VCaP (cell line): Measurements from ENCODE around the gene IFITM1.
"Not testable (repeated sequence)": the region's sequence is repeated elsewhere in the genome, so short reads cannot be mapped to it uniquely, and the experiment has no call there.

Experiments used
- H3K27ac ChIP-seq: fragments of 450-650 bp; 2 replicates; pipeline ENCODE4 v1.5.1; 2017
- CTCF ChIP-seq: fragments of 450-650 bp; conservative IDR thresholded peaks from 2 replicates; pipeline ENCODE4 v1.5.1; 2017; ENCODE audit warnings: mild to moderate bottlenecking, moderate library complexity

Gene IFITM1

GRCh38 chr11:325796-326591, 12.2 kb downstream of the IFITM1 start:
- no peak for TF ChIP-seq CTCF
- no peak overlapping the region for H3K27ac ChIP-seq

GRCh38 chr11:326592-326841, 12.7 kb downstream of the IFITM1 start:
- H3K27ac ChIP-seq, result no peak overlapping the region

GRCh38 chr11:326842-327580, 13.2 kb downstream of the IFITM1 start:
- no peak for TF ChIP-seq CTCF
- no peak overlapping the region for H3K27ac ChIP-seq

More at GRCh38 chr11:326592-326841, 12.7 kb downstream of the IFITM1 start:
- TF ChIP-seq CTCF, result no peak

- H3K27ac ChIP-seq, result no peak overlapping the region
- TF ChIP-seq CTCF, result no peak
These were observed 13.7 kb downstream of the IFITM1 start for GRCh38 chr11:327581-327923.

- TF ChIP-seq CTCF, result no peak
- H3K27ac ChIP-seq, result no peak overlapping the region
These were observed 14.2 kb downstream of the IFITM1 start for GRCh38 chr11:328012-328411.

- not testable (repeated sequence) for H3K27ac ChIP-seq
These were observed 14.8 kb downstream of the IFITM1 start for GRCh38 chr11:328516-329100.

GRCh38 chr11:329886-330253, 16.0 kb downstream of the IFITM1 start:
- no peak for TF ChIP-seq CTCF

GRCh38 chr11:330307-330693, 16.5 kb downstream of the IFITM1 start:
- TF ChIP-seq CTCF, result no peak
- H3K27ac ChIP-seq, result no peak overlapping the region

More at GRCh38 chr11:329886-330253, 16.0 kb downstream of the IFITM1 start:
- H3K27ac ChIP-seq, result no peak overlapping the region
